Skeletal muscle tissue (tissue), 4 donors: Measurements from ENCODE around the gene PIGX. TPM values are rescaled to one million over a fixed set of nuclear protein-coding genes. Genes with fewer than 3 reads are reported as not detected.

Source experiments
- H3K27ac ChIP-seq: one replicate; pipeline ENCODE4 v1.7.0; 2013; ENCODE audit warnings: mild to moderate bottlenecking, low read depth, low read length, inconsistent platforms
- H3K27me3 ChIP-seq, 3 donors: one replicate each; pipeline ENCODE4 v1.7.0; 2013; ENCODE audit warnings: low read length in 3 of 3; ENCODE audit not compliant: control insufficient read depth in 3 of 3, insufficient read depth in 3 of 3
- H3K36me3 ChIP-seq, 3 donors: one replicate each; pipeline ENCODE4 v1.7.0; 2013; ENCODE audit warnings: low read length in 3 of 3; ENCODE audit not compliant: control insufficient read depth in 3 of 3, insufficient read depth in 3 of 3
- H3K4me1 ChIP-seq, 3 donors: one replicate each; pipeline ENCODE4 v1.7.0; 2013; ENCODE audit warnings: low read length in 3 of 3, mild to moderate bottlenecking in 3 of 3; ENCODE audit not compliant: control insufficient read depth in 3 of 3, insufficient read depth in 3 of 3
- H3K4me3 ChIP-seq, 3 donors: one replicate each; pipeline ENCODE4 v1.7.0; 2013; ENCODE audit warnings: low read length in 3 of 3
- H3K9ac ChIP-seq, 3 donors: one replicate each; pipeline ENCODE4 v1.7.0; 2013; ENCODE audit warnings: low read length in 3 of 3, mild to moderate bottlenecking in 3 of 3, moderate library complexity in 2 of 3, low read depth in 1 of 3
- H3K9me3 ChIP-seq, 3 donors: one replicate each; pipeline ENCODE4 v1.7.0; 2013; ENCODE audit warnings: low read length in 3 of 3; ENCODE audit not compliant: control insufficient read depth in 3 of 3
- total RNA-seq: library from RNA; depleted of rRNA; stranded (reverse); fragments of >200 nt; gene quantifications from one replicate; pipeline ENCODE4 v1.2.3, GENCODE V29; 2014
- donor health status: Osteomylitis.

Gene PIGX
- 12.5 TPM for total RNA-seq

DNA sequence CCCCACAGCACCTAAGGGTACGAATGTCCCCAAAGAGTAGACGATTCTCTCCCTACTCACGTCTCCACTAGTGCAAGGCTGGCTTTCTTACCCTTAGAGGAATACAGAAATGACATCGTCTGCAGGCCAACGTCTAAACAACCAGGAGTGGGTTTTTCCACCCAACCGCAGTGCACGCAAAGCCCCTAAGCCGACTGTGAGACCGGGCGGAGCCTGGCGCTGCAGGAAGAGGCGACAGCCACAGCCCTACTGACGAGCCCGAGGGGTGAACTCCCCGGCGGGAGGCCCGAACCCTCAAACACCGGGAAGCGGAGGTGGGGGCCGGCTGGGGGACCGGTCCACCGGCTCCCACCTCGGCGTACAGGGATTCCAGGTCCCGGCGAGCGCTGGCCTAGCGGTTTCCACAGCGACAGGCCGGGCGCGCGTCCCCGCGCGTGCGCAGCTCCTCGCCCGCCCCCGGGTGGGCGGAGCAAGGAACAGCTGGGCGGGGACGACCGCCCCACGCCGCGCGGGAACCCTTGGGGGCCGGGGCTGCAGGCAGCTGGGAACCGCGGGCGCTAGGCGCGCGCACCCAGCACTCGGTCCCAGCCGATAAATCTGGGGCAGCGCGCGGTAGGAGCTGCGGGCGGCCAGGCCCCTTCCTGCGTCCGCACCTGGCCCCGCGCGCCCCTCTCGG lies at the start of gene PIGX, which contains the start of gene CEP19:
Gene PIGX (plus strand): TSS at position 540 of the 676 bp plus-strand sequence.
Gene CEP19 (minus strand): TSS at position 413 of the 676 bp plus-strand sequence. CDS start 3,593 bp downstream, outside the sequence.
- H3K9me3 ChIP-seq: no peaks in the 10 kb centered on the region

DNA sequence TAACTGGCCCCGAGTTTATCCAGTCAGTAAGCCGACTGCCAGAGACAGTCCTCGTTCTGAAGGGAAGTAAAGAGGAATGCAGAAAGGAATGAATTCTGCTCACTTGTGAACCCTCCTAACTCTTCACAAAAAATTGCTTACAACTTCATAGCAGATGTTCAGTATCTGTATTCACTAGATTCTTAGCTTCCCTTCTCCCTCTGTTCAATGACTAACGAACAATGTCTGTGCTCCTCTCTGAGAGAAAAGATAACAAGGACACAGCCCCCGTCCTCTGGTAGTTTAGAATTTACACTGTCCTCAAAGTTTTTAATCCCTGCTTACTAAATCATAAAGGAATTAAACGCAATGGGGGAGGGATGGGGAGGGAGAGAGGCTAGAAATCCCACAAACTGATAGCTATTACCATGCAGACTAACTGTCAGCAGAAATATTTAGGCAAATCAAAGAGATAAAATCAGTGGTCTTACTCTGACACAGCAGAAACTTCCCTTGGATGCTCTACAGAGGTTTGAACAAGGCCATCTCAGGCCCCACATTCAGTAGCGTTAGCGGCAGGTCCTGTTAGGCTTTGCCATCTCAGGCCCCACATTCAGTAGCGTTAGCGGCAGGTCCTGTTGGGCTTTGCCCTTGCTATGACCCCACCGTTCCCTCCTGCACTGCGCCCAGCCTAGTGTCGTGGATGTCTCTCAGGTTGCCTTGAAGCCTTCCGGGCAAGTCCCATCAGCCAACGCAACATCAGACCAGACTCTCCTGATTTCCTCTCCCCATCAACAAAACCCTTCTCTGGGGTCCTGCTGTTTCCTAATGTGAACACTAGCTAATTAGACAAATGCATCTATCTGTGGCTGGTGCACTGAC lies 49.2 kb upstream of the PIGX start:
- H3K27me3 ChIP-seq: peaks cover 0 to 8% (median 2%) of the 10 kb centered on the region in 3 donors
- H3K9me3 ChIP-seq: no peaks in the 10 kb centered on the region
- peaks cover 0 to 2% (median 0%) of the 10 kb centered on the region in 3 donors for H3K36me3 ChIP-seq
- no peak overlapping the region for H3K4me3 ChIP-seq
- H3K4me1 ChIP-seq: peaks cover 0 to 5% (median 0%) of the 10 kb centered on the region in 3 donors
- H3K9ac ChIP-seq: no peak overlapping the region
- no peak overlapping the region for H3K27ac ChIP-seq

More for the DNA sequence above, at the start of gene PIGX, which contains the start of gene CEP19:
- Histone ChIP-seq H3K4me3 (peak within 1 kb of the TSS; percentile 85 to 96 (median 94)), H3K27me3 (no peaks in the 10 kb centered on the region), H3K27ac (peak within 1 kb of the TSS; percentile 85), H3K36me3 (no peaks in the 10 kb centered on the region), H3K9ac (peak within 1 kb of the TSS; percentile 88 to 93 (median 91)), H3K4me1 (peaks cover 14 to 19% (median 14%) of the 10 kb centered on the region in 3 donors)

DNA sequence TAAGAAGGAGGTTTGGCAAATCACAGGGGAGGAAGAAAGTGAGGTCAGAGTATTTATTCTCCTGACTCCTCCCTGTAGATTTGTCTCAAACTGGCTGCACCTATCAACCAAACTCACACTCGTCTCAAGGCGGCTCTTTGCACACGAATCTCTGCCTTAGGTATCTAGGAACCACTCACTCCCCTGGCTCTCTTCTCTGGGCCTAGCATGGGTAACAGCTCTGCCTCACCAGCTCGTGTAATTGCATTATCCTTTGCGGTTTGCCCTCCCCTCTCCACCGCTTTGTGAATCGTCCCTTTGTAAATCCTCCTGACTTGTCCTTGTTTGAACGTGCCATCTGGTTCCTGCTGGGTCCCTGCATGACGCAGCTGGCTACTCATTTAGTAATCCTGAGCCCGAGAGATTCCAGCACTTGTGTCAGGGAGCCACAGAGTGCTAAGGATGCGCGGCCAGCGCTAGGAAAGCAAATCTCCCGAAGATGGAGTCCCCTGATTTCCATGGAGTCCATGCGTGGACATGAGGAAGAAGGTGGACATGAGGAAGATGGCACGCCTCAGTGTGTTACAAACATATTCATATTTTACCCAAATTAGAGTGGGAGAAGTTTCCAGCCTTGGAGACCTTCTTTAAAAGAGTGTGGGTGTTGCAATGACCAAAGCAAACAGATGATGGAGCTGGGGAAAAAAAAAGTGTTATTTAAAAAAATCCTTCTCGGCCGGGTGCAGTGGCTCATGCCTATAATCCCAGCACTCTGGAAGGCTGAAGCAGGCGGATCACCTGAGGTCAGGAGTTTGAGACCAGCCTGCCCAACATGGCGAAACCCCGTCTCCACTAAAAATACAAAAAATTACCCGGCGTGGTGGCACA lies 45.9 kb upstream of the PIGX start:
- Histone ChIP-seq H3K9me3 (no peaks in the 10 kb centered on the region), H3K36me3 (no peaks in the 10 kb centered on the region), H3K9ac (no peak overlapping the region), H3K4me3 (no peak overlapping the region), H3K27ac (no peak overlapping the region), H3K27me3 (peaks cover 0 to 8% (median 2%) of the 10 kb centered on the region in 3 donors), H3K4me1 (peaks cover 0 to 5% (median 0%) of the 10 kb centered on the region in 3 donors)

DNA sequence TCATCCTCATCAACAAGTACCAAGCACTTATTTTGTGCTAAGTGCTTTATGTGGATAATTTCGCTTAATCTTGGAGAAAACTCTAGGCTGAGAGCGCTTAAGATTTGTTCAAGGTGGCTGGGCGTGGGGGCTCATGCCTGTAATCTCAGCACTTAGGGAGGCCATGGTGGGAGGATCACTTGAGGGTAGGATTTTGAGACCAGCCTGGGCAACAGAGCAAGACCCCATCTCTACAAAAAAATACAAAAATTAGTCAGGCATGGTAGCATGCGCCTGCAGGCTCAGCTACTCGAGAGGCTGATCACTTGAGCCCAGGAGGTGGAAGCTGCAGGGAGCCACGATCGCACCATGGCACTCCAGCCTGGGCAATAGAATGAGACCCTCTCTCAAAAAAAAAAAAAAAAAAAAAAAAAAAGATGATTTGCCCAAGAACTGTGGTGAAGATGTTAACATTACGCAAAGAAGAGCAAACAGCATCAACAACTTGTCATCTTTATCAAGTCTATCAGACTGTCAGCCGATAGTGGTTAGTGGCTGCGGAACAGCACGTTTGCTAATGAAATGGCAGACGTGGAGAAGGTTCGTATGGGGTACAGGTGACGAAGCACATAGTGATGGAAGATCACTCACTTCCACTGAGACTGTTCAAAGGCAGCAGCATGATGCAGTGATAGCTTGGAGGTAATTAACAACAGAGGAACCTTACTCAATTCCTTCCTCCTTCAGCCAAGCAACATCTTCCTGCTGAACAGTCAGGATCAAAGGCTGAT lies 44.9 kb upstream of the PIGX start:
- no peak overlapping the region for H3K27ac ChIP-seq
- peaks cover 0 to 5% (median 0%) of the 10 kb centered on the region in 3 donors for H3K4me1 ChIP-seq
- H3K36me3 ChIP-seq: no peaks in the 10 kb centered on the region
- no peak overlapping the region for H3K9ac ChIP-seq
- H3K4me3 ChIP-seq: no peak overlapping the region
- no peaks in the 10 kb centered on the region for H3K9me3 ChIP-seq
- H3K27me3 ChIP-seq: peaks cover 0 to 8% (median 2%) of the 10 kb centered on the region in 3 donors

DNA sequence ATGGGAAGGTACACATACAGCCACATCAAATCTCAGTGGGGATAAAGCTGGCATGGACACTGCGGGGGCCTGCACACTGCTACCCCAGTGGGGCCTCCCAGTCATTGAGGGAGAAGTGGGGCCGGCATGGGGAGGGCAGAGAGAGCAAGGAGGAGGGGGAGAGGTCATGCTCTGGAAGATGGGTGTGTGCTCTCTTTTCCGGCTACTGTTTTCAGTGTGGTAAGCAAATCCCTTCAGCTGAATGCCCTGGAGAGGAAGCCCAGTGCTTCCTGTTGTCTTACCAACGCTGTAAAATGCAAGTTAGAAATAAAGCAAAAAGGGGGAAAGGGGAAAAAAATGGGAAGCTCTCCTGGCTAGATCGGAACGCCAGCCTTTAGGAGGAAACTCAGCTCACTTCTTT lies 41.8 kb upstream of the PIGX start:
- H3K4me3 ChIP-seq: no peak overlapping the region
- H3K9me3 ChIP-seq: no peaks in the 10 kb centered on the region
- no peak overlapping the region for H3K9ac ChIP-seq
- H3K36me3 ChIP-seq: no peaks in the 10 kb centered on the region
- peaks cover 0 to 4% (median 2%) of the 10 kb centered on the region in 3 donors for H3K27me3 ChIP-seq
- H3K27ac ChIP-seq: peak overlapping the region; percentile 13
- H3K4me1 ChIP-seq: peaks cover 0 to 5% (median 0%) of the 10 kb centered on the region in 3 donors

DNA sequence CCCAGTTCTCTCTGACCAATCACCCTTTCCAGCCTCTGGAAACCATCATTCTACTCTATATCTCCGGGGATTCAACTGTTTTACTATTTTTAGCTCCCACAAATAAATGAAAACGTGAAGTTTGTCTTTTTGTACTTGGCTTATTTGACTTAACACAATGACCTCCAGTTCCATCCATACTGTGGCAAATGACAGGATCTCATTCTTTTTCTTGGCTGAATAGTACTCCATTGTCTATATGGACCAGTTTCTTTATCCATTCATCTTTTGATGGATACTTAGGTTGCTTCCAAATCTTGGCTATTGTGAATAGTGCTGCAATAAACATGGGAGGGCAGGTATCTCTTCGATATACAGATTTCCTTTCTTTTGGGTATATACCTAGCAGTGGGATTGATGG lies 38.5 kb upstream of the PIGX start:
- Histone ChIP-seq H3K27me3 (peaks cover 0 to 6% (median 3%) of the 10 kb centered on the region in 3 donors), H3K36me3 (no peaks in the 10 kb centered on the region), H3K9me3 (no peaks in the 10 kb centered on the region), H3K27ac (no peak overlapping the region), H3K4me3 (no peak overlapping the region), H3K4me1 (no peaks in the 10 kb centered on the region), H3K9ac (no peak overlapping the region)

DNA sequence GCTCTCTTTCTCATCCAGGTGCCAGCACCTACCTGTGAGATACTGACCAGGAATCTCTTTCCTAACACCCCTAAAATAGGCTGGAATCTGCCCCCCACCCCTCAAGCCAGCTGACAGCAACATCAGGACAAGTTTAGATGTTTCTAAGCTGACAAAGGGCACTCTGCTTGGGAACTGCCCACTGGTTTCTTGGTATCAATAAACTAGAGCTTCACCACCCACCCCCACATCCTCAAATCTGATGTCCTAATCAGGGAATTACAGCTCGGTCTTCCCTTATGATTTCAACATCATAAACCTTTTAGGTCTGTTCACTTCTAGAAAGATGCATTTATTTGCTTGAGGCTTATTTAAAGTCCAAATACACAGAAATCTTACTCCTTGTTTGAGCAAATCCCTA lies 34.8 kb upstream of the PIGX start:
- Histone ChIP-seq H3K36me3 (no peaks in the 10 kb centered on the region), H3K27ac (no peak overlapping the region), H3K9ac (no peak overlapping the region), H3K9me3 (no peaks in the 10 kb centered on the region), H3K4me1 (no peaks in the 10 kb centered on the region), H3K27me3 (peaks cover 0 to 4% (median 3%) of the 10 kb centered on the region in 3 donors), H3K4me3 (no peak overlapping the region)

DNA sequence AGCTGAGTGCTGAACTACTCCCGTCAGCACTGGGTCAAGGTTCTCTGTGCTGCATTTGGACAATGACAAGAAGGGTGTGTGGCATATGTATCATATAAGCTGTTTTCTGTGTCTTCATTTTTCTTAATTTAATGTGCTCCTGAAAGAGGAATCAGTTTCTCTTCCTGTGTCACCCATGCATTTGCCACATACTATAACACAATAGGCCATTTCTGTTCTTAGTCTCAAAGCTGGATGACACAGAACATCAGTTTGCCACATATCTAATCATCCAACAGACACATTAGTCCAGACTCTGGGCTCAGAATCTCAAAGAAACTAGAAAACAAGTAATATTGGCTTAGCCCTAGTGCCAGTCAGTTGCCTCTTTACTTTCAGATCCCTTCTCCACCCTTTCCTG lies 34.2 kb upstream of the PIGX start:
- Histone ChIP-seq H3K9ac (no peak overlapping the region), H3K36me3 (no peaks in the 10 kb centered on the region), H3K9me3 (no peaks in the 10 kb centered on the region), H3K27me3 (peaks cover 0 to 4% (median 3%) of the 10 kb centered on the region in 3 donors), H3K4me3 (no peak overlapping the region), H3K27ac (no peak overlapping the region), H3K4me1 (no peaks in the 10 kb centered on the region)
